Ectodermal cell (in vitro differentiated cells): ENCODE data around the gene NUAK1.

Source experiments
- H3K27ac ChIP-seq: 2 replicates; pipeline ENCODE4 v1.7.0; 2013; ENCODE audit warnings: mild to moderate bottlenecking, low read depth, low read length; ENCODE audit not compliant: insufficient read depth, poor library complexity, severe bottlenecking
- H3K27me3 ChIP-seq: 2 replicates; pipeline ENCODE4 v1.7.0; 2013; ENCODE audit warnings: mild to moderate bottlenecking, low read length; ENCODE audit not compliant: insufficient read depth, control insufficient read depth, poor library complexity, severe bottlenecking
- H3K36me3 ChIP-seq: one replicate; pipeline ENCODE4 v1.7.0; 2013; ENCODE audit warnings: low read length; ENCODE audit not compliant: control insufficient read depth, insufficient read depth
- H3K4me1 ChIP-seq: one replicate; pipeline ENCODE4 v1.7.0; 2013; ENCODE audit warnings: low read length; ENCODE audit not compliant: control insufficient read depth, insufficient read depth
- H3K4me3 ChIP-seq: 2 replicates; pipeline ENCODE4 v1.7.0; 2013; ENCODE audit warnings: low read depth, low read length, control low read depth; ENCODE audit not compliant: insufficient read depth
- H3K9me3 ChIP-seq: 2 replicates; pipeline ENCODE4 v1.7.0; 2013; ENCODE audit warnings: mild to moderate bottlenecking, low read length, moderate library complexity; ENCODE audit not compliant: control insufficient read depth
- WGBS, 2 experiments: methylation state at CpG; one replicate each; pipeline ENCODE4 v1.1.7; 2013; ENCODE audit warnings: missing lambda C conversion rate in 2 of 2; 5-methylcytosine and 5-hydroxymethylcytosine counted together

Gene NUAK1

DNA sequence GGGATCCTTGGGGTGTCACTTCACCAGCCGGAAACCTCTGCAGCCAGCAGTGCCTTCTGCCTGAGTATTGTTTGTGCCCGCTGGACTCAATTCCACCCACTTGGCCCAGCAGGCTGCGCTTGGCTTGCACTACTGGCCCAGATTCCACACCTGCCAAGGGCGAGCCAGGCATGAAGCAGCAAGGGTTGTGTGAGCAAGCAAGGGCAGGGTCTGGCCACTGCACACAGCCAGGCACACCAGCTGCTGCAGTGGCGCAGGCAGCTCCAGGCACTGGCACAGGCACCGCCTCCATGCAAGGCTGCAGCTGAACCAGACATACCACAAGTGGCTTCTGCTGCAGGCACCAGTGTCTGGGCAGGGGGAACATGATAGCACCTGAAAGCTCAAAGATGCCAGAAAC, 99.5 kb downstream of the NUAK1 start:
- H3K27me3 ChIP-seq: no peaks in the 10 kb centered on the region
- H3K36me3 ChIP-seq: no peaks in the 10 kb centered on the region
- no peak overlapping the region for H3K4me3 ChIP-seq
- H3K27ac ChIP-seq: no peak overlapping the region
- WGBS, 2 experiments: 95 to 97% methylated on average over 6 of the region's 6 CpGs
- H3K9me3 ChIP-seq: no peaks in the 10 kb centered on the region
- no peaks in the 10 kb centered on the region for H3K4me1 ChIP-seq

DNA sequence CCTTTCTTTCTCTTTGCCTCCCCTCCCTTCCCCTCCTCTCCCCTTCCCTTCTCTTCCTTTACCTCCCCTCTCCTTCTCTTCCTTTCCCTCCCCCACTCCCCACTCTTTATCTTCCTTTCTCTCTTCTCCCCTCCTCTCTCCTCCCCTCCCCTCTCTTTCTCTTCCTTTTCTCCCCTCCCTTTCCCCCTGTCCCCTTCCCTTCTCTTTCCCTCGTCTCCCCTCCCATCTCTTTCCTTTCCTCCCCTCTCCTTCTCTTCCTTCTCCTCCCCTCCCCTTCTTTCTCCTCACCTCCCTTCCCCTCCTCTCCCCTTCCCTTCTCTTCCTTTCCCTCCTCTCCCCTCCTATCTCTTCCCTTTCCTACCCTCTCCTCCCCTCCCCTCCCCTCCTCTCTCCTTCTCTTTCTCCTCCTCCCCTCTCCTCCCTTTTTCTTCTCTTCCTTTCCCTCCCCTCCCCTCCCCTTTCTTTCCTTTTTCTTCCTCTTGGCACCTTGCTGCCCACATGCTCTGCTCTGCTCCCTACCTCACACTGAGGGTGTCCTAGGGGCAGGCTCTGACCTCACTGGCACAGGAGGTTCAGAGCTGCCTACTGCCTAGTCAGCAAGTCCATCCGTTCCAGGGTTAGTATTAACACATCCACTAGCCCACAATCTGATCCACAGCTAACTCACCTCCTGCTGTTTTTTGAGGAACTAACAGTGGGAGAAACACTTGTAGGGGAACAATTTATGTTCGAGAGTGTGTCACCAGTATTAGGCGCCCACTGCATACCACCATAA, 101.0 kb downstream of the NUAK1 start:
- no peaks in the 10 kb centered on the region for H3K4me1 ChIP-seq
- WGBS, 2 experiments: 79 to 81% methylated on average over 4 of the region's 4 CpGs
- H3K27ac ChIP-seq: no peak overlapping the region
- H3K4me3 ChIP-seq: no peak overlapping the region
- H3K27me3 ChIP-seq: no peaks in the 10 kb centered on the region
- no peaks in the 10 kb centered on the region for H3K9me3 ChIP-seq
- H3K36me3 ChIP-seq: no peaks in the 10 kb centered on the region

DNA sequence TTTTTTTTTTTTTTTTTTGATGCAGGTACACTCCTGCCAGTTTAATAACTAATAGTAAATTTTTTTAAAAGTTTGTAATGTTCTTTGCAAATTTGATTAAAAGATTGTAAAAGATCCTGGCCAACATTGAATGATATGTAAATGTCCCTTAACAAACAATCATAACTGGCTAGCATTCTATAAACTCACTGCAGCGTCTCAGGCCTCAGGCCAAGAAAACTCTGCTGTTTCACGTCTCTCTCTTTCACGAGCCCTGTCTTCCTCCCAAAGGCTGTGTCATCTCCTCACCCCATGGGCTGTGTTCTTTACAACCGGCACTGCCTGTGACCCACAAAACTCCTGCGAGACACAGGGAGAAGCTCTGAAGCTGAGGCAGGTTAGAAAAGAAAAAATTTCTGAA, 103.3 kb downstream of the NUAK1 start:
- Histone ChIP-seq H3K27me3 (no peaks in the 10 kb centered on the region), H3K4me3 (no peak overlapping the region), H3K36me3 (no peaks in the 10 kb centered on the region), H3K4me1 (no peaks in the 10 kb centered on the region), H3K9me3 (no peaks in the 10 kb centered on the region), H3K27ac (no peak overlapping the region)
- 96 to 97% methylated on average over 5 of the region's 5 CpGs for WGBS, 2 experiments

DNA sequence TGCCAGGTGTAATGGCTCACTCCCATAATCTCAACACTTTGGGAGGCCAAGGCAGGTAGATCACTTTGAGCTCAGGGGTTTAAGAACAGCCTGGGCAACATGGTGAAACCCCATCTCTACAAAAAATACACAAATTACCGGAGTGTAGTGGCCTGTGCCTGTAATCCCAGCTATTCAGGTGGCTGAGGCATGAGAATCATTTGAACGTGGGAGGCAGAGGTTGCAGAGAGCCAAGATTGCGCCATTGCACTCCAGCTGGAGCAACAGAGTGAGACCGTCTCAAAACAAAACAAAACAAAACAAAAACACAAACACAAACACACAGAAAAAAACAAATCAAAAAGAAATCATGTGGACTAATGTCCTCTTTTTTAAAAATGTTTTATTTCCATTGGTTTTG, 104.4 kb downstream of the NUAK1 start:
- Histone ChIP-seq H3K36me3 (no peaks in the 10 kb centered on the region), H3K27me3 (no peaks in the 10 kb centered on the region), H3K4me3 (no peak overlapping the region), H3K4me1 (no peaks in the 10 kb centered on the region), H3K27ac (no peak overlapping the region), H3K9me3 (no peaks in the 10 kb centered on the region)
- WGBS, 2 experiments: 91 to 94% methylated on average over 4 of the region's 4 CpGs

DNA sequence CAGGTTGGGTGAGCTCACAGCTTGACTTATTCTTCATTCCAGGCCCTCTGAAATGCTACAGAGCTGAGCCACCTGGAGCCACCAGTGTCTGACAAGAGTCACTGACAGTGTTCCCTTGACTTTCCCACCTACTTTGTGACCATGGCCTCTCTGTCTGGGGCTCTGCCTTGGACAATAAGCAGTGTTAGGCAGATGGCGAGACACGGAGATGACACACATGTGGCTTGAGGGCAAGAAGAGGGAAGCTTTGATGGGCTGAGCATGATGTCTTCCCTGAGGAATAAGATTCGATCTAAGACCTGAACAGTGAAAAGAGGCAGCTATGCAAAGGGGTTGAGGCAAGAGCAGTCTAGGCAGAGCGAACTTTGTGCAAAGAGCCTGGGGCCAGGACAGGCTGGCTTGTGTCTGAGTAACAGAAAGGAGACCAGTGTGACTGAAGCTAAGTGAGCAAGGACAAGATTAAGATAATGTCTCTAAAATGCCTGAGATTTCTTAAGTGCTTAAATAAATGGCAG, 105.5 kb downstream of the NUAK1 start:
- Histone ChIP-seq H3K4me1 (no peaks in the 10 kb centered on the region), H3K9me3 (no peaks in the 10 kb centered on the region), H3K4me3 (no peak overlapping the region), H3K27ac (no peak overlapping the region), H3K36me3 (no peaks in the 10 kb centered on the region), H3K27me3 (no peaks in the 10 kb centered on the region)
- 90 to 94% methylated on average over 4 of the region's 4 CpGs for WGBS, 2 experiments

DNA sequence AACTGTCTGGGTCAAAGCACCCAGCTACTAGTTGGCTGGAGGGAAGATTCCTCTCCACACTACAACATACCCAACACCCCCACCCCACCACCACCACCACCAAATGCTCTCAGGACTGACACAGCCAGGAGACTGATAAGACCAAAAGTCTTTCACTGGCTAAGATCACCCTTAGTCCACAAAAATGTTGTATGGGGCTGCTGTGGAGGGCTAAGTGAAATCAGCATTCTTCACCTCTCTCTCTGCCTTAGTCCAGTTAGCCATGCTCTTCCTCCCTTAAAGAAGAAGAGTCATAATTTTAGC, 106.2 kb downstream of the NUAK1 start:
- H3K36me3 ChIP-seq: no peaks in the 10 kb centered on the region
- no peaks in the 10 kb centered on the region for H3K4me1 ChIP-seq
- no peak overlapping the region for H3K27ac ChIP-seq
- no peaks in the 10 kb centered on the region for H3K27me3 ChIP-seq
- H3K4me3 ChIP-seq: no peak overlapping the region
- H3K9me3 ChIP-seq: no peaks in the 10 kb centered on the region

DNA sequence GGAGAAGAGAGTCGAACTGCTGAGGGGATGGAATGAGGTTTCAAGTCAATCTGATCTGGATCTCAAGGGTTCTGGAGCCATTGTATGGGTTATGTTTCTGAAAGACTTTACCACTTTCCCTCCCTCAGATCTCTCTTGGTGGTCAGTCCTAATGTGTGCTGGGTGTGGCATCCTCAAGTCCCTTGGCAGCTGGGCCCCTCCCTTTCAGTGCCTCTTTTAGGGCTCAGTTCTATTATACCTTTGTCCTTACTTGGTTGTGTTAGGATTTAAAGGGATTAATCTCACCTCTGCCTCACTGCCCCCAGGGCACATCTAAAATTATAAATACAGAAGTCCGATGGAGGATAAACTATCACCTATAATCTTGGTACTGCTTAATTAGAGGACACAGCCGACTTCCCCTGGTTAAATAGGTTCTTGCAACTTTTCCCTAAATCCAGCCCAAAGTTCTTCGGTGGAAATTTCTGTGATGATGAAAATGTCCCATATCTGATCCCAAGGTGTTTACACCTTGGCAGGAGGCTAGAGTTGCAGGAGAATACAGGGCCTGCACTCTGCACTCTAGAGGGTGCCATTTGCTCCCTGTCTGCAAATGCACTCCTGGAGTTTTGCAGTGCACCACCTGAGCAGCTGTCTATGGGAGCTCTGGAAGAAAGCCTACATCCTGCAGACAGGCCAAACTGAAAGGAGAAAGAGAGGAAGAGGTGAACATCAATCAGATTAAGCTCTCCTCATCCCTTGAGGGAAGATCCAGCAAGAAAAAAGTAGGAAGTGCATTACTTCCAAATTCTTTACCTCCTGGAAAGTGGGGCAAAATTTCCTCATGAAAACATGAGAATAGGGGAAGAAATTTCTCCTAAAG, 106.8 kb downstream of the NUAK1 start:
- peaks cover 2% of the 10 kb centered on the region for H3K4me1 ChIP-seq
- H3K27me3 ChIP-seq: no peaks in the 10 kb centered on the region
- no peaks in the 10 kb centered on the region for H3K9me3 ChIP-seq
- no peak overlapping the region for H3K27ac ChIP-seq
- 92 to 97% methylated on average over 4 of the region's 4 CpGs for WGBS, 2 experiments
- H3K4me3 ChIP-seq: no peak overlapping the region
- no peaks in the 10 kb centered on the region for H3K36me3 ChIP-seq

DNA sequence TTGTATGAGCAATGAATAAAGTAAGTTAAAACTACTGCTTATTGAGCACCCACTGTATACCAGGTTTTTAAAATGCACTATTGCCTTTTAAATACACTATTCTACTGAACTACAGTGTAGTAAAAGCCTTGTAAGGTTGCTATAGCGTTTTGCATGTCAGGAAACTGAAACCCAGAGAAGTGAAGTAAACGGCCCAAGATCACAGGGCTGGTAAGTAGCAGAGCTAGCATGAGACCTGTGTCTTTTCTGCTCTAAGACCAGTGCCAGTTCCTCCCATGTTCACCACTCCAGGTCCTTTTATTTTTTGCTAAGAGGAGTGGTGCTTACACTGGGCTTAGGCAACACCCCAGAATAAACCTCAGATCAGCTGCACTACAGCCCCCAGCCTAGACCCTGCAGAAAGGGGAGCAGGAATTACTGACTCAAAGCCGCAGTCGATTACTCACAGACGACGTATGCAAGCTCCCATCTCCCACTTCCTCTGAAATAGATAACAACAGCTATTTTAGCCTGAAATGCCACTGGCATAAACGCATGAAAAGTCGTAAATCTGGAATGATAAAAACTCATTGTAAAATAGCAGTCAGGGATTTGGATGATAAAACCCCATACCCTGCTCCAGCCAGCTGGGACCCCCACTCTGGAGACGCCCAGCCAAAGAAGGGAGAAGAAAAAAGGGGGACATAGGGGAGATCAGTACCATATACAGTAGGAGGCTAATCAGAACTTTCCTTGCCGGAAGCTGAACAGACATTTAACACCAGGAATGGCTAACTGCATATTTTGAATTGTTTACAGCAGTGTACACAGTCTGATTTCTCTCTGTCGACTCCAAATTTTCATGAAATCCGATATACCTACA, 108.3 kb downstream of the NUAK1 start:
- Histone ChIP-seq H3K27ac (no peak overlapping the region), H3K4me1 (peaks cover 6% of the 10 kb centered on the region), H3K9me3 (no peaks in the 10 kb centered on the region), H3K4me3 (no peak overlapping the region), H3K27me3 (no peaks in the 10 kb centered on the region), H3K36me3 (no peaks in the 10 kb centered on the region)
- 82 to 86% methylated on average over 12 of the region's 12 CpGs for WGBS, 2 experiments

DNA sequence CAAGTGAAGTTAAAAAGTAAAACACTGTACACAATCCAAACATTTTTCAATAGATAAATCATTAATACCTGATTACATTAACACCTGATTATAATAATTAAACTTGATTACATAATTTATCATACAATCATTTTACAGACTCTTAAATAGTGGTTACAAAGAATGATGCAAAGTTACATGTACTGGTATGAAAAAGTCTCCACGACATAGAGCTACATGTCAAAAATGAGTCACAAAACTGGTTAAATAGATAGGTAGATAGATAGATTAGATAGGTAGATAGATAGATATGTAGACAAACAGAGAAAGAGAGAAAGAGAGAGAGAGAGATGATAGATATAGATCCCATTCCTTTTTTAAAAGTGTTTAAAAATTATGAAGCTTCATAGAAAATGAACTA, 109.2 kb downstream of the NUAK1 start:
- H3K4me3 ChIP-seq: no peak overlapping the region
- H3K27me3 ChIP-seq: no peaks in the 10 kb centered on the region
- 95 to 100% methylated on average over 1 of the region's 1 CpG for WGBS, 2 experiments
- H3K9me3 ChIP-seq: no peaks in the 10 kb centered on the region
- no peak overlapping the region for H3K27ac ChIP-seq
- H3K4me1 ChIP-seq: peaks cover 6% of the 10 kb centered on the region
- H3K36me3 ChIP-seq: no peaks in the 10 kb centered on the region

DNA sequence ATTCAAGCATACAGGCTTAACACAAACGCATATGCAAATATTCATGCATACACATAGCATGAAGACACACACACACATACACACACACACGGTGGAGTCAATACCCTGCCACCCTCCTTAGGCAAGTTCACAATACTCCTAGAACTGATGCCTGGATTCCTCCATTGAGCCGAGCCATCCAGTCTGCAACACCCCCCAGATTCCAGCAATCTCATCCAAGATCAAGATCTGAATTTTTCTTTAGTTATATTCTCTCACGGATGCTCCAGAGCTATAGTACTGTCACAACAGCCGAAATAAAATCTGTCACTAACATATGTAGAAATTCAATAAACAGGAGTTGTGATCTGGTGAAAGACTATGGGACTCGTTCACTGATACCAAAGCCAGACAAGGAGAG, 110.8 kb downstream of the NUAK1 start:
- H3K36me3 ChIP-seq: no peaks in the 10 kb centered on the region
- H3K27me3 ChIP-seq: no peaks in the 10 kb centered on the region
- no peak overlapping the region for H3K27ac ChIP-seq
- no peaks in the 10 kb centered on the region for H3K9me3 ChIP-seq
- no peak overlapping the region for H3K4me3 ChIP-seq
- H3K4me1 ChIP-seq: peaks cover 6% of the 10 kb centered on the region
- WGBS, 2 experiments: 90 to 92% methylated on average over 6 of the region's 6 CpGs
